IMR-90 (cell line): ENCODE measurements around the gene FNBP1L. TPM values are rescaled to one million over a fixed set of nuclear protein-coding genes. Genes with fewer than 3 reads are reported as not detected.

Experiments used
- ATAC-seq: fragments of 200-7000 bp; cut with Tn5 transposase; 2 replicates; pipeline ENCODE4 v1.9.1; 2020; ENCODE audit warnings: low read depth, mild to moderate bottlenecking, moderate library complexity
- BruUV-seq: library from RNA; stranded (reverse); fragments of 400-500 nt; replicated peaks from 2 replicates; lab custom pipeline; 2021; lab: Mats Ljungman, UMichigan
- CTCF ChIA-PET: fragments of 300-600 bp; formaldehyde crosslinking; extraction: SDS; loops from one replicate; lab custom pipeline; 2021; ENCODE audit warnings: antibody characterized with exemption; lab: Yijun Ruan, JAX
- POLR2A ChIA-PET: fragments of 300-600 bp; sonication (Branson Sonifier 250); formaldehyde crosslinking; loops from one replicate; lab custom pipeline; 2022; ENCODE audit warnings: antibody characterized with exemption; ENCODE audit not compliant: unreplicated experiment; lab: Charles Lee
- DNase-seq: peaks from one replicate; pipeline ENCODE4 v3.0.0; 2013
- H2AFZ ChIP-seq: replicated peaks from 2 replicates; pipeline ENCODE3; 2013; ENCODE audit warnings: low read length, mild to moderate bottlenecking; ENCODE audit not compliant: poor library complexity
- H2AK5ac ChIP-seq: 2 replicates; pipeline ENCODE4 v1.6.1; 2013; ENCODE audit warnings: low read depth, low read length, inconsistent platforms
- H2AK9ac ChIP-seq: replicated peaks from 2 replicates; pipeline ENCODE3; 2013; ENCODE audit warnings: mild to moderate bottlenecking, low read depth, low read length, moderate library complexity; ENCODE audit not compliant: poor library complexity
- H2BK120ac ChIP-seq: 2 replicates; pipeline ENCODE4 v1.6.1; 2013; ENCODE audit warnings: low read depth, low read length, inconsistent platforms
- H2BK15ac ChIP-seq: 3 replicates; pipeline ENCODE4 v1.6.1; 2013; ENCODE audit warnings: low read depth, low read length, inconsistent platforms
- H2BK20ac ChIP-seq: 2 replicates; pipeline ENCODE4 v1.6.1; 2013; ENCODE audit warnings: low read depth, mild to moderate bottlenecking, inconsistent platforms, low read length, moderate library complexity
- H2BK5ac ChIP-seq: 2 replicates; pipeline ENCODE4 v1.6.1; 2013; ENCODE audit warnings: mild to moderate bottlenecking, low read depth, low read length, inconsistent platforms; ENCODE audit not compliant: poor library complexity, severe bottlenecking
- H3K14ac ChIP-seq: replicated peaks from 2 replicates; pipeline ENCODE4 v1.6.1; 2013; ENCODE audit warnings: low read depth, low read length, inconsistent platforms
- H3K18ac ChIP-seq: 2 replicates; pipeline ENCODE4 v1.6.1; 2013; ENCODE audit warnings: low read depth, low read length, control low read depth
- H3K23ac ChIP-seq: 2 replicates; pipeline ENCODE4 v1.6.1; 2013; ENCODE audit warnings: low read depth, low read length, inconsistent platforms
- H3K27ac ChIP-seq: 2 replicates; pipeline ENCODE4 v1.5.1; 2013; ENCODE audit warnings: mild to moderate bottlenecking, control low read depth, low read length; ENCODE audit not compliant: insufficient read depth
- H3K27me3 ChIP-seq: 2 replicates; pipeline ENCODE4 v1.6.1; 2013; ENCODE audit warnings: low read length; ENCODE audit not compliant: control insufficient read depth, insufficient read depth
- H3K36me3 ChIP-seq: 2 replicates; pipeline ENCODE4 v1.6.1; 2013; ENCODE audit warnings: low read length, mixed read lengths; ENCODE audit not compliant: control insufficient read depth, insufficient read depth
- H3K4ac ChIP-seq: 2 replicates; pipeline ENCODE4 v1.6.1; 2013; ENCODE audit warnings: low read depth, low read length, inconsistent platforms
- H3K4me1 ChIP-seq: 2 replicates; pipeline ENCODE4 v1.6.1; 2013; ENCODE audit warnings: low read length, mixed read lengths; ENCODE audit not compliant: control insufficient read depth, insufficient read depth
- H3K4me2 ChIP-seq: 2 replicates; pipeline ENCODE4 v1.6.1; 2013; ENCODE audit warnings: low read depth, mild to moderate bottlenecking, control low read depth, low read length, moderate library complexity
- H3K4me3 ChIP-seq: 2 replicates; pipeline ENCODE4 v1.5.1; 2013; ENCODE audit warnings: low read depth, mild to moderate bottlenecking, control low read depth, low read length, moderate library complexity; ENCODE audit not compliant: insufficient read depth
- H3K56ac ChIP-seq: 2 replicates; pipeline ENCODE4 v1.6.1; 2013; ENCODE audit warnings: low read length, inconsistent platforms; ENCODE audit not compliant: insufficient read depth; ENCODE audit errors: extremely low read depth
- H3K79me1 ChIP-seq, 2 experiments: 2 replicates each; pipeline ENCODE4 v1.6.1; 2013; ENCODE audit warnings: low read length in 2 of 2, inconsistent platforms in 1 of 2, low read depth in 1 of 2
- H3K9ac ChIP-seq: 2 replicates; pipeline ENCODE4 v1.6.1; 2013; ENCODE audit warnings: low read depth, low read length, control low read depth
- H3K9me1 ChIP-seq: 2 replicates; pipeline ENCODE4 v1.6.1; 2013; ENCODE audit warnings: low read length, inconsistent platforms; ENCODE audit not compliant: insufficient read depth
- H3K9me3 ChIP-seq: 2 replicates; pipeline ENCODE4 v1.6.1; 2013; ENCODE audit warnings: low read length; ENCODE audit not compliant: control insufficient read depth, insufficient read depth
- H4K20me1 ChIP-seq: 2 replicates; pipeline ENCODE4 v1.6.1; 2013; ENCODE audit warnings: low read length, inconsistent platforms; ENCODE audit not compliant: insufficient read depth
- H4K5ac ChIP-seq: 2 replicates; pipeline ENCODE4 v1.6.1; 2013; ENCODE audit warnings: mild to moderate bottlenecking, low read depth, low read length, control low read depth
- H4K8ac ChIP-seq, 2 experiments: 2 replicates each; pipeline ENCODE4 v1.6.1; 2013; ENCODE audit warnings: low read depth in 2 of 2, low read length in 2 of 2, control low read depth in 1 of 2, inconsistent platforms in 1 of 2
- H4K91ac ChIP-seq: 2 replicates; pipeline ENCODE4 v1.6.1; 2013; ENCODE audit warnings: low read depth, low read length, inconsistent platforms; ENCODE audit not compliant: insufficient read depth
- MAFK ChIP-seq: IDR thresholded peaks from 2 replicates; pipeline ENCODE4 v1.6.1; 2012; ENCODE audit warnings: low read depth, low read length, improper control_type of control experiment
- MAZ ChIP-seq: IDR thresholded peaks from 2 replicates; pipeline ENCODE4 v1.6.1; 2012; ENCODE audit warnings: low read depth, mild to moderate bottlenecking, low read length, improper control_type of control experiment, moderate library complexity, borderline replicate concordance
- NFE2L2 ChIP-seq: fragments of 150-350 bp; IDR thresholded peaks from 2 replicates; pipeline ENCODE4 v1.6.1; 2016; ENCODE audit warnings: low read depth, mild to moderate bottlenecking, low read length
- RAD21 ChIP-seq: IDR thresholded peaks from 2 replicates; pipeline ENCODE4 v1.6.1; 2012; ENCODE audit warnings: low read length, improper control_type of control experiment
- SMC3 ChIP-seq: fragments of 150-350 bp; IDR thresholded peaks from 2 replicates; pipeline ENCODE4 v1.6.1; 2016; ENCODE audit warnings: low read depth, mild to moderate bottlenecking, antibody characterized with exemption, low read length, moderate library complexity
- WGBS, 2 experiments: methylation state at CpG; one replicate each; pipeline versions ENCODE4 v1.1.5 to v1.1.7; 2013; ENCODE audit warnings: missing lambda C conversion rate in 2 of 2; ENCODE audit not compliant: insufficient read length in 1 of 2; ENCODE audit errors: extremely low coverage in 2 of 2; 5-methylcytosine and 5-hydroxymethylcytosine counted together
- dilution Hi-C: fragments of 300-500 bp; cut with HindIII; formaldehyde crosslinking; loops from one replicate; pipeline ENCODE4 v1.14.3; 2018; ENCODE audit warnings: low sequenced_read_pairs; ENCODE audit not compliant: unreplicated experiment
- in situ Hi-C: fragments of 300-500 bp; cut with MboI; formaldehyde crosslinking; loops from 3 replicates; pipeline ENCODE4 v1.14.3; 2019; ENCODE audit warnings: low sequenced_read_pairs, inconsistent platforms, mixed read lengths
- intact Hi-C: fragments of 100-400 bp; cut with micrococcal nuclease; formaldehyde crosslinking; loops from 2 replicates; pipeline ENCODE4 v1.10.0; 2022
- polyA plus RNA-seq, 3 experiments: library from polyadenylated mRNA; depleted of rRNA; stranded (reverse); fragments of >200 nt; gene quantifications; 2 replicates each; pipeline ENCODE4 v1.2.3, GENCODE V29; 2012; ENCODE audit warnings: low replicate concordance in 1 of 3
- total RNA-seq: library from RNA; depleted of rRNA; stranded (reverse); fragments of >200 nt; gene quantifications from 2 replicates; pipeline ENCODE4 v1.2.3, GENCODE V29; 2012

Gene FNBP1L
- total and polyA plus RNA-seq, 2 of the 4 experiments (the other 2 are of a cell fraction), result 9.3 to 15.2 TPM

GRCh38 chr1:93532780-93533378, 85.0 kb downstream of the FNBP1L start:
- no peaks in the 10 kb centered on the region for H3K79me1 ChIP-seq
- no peak overlapping the region for H2AK5ac ChIP-seq
- no peak overlapping the region for H4K8ac ChIP-seq
- no peak overlapping the region for H3K27ac ChIP-seq
- H2BK5ac ChIP-seq, result no peak overlapping the region
- no peak overlapping the region for H2AFZ ChIP-seq
- WGBS, 2 experiments, result no CpG with 5 or more reads among the region's 3 CpGs
- no peaks in the 10 kb centered on the region for H3K9me1 ChIP-seq
- H3K4me3 ChIP-seq, result no peak overlapping the region
- no peak overlapping the region for H3K18ac ChIP-seq
- no TSS peak for BruUV-seq
- POLR2A ChIA-PET, result no interaction called here
- H3K4me1 ChIP-seq, result no peaks in the 10 kb centered on the region
- intact Hi-C loops, result no loop called here
- CTCF ChIA-PET, result no interaction called here
- no peak overlapping the region for H3K4ac ChIP-seq
- H3K56ac ChIP-seq, result no peak overlapping the region
- no peak overlapping the region for H2BK15ac ChIP-seq
- no peak for ATAC-seq
- H3K36me3 ChIP-seq, result peaks cover 2% of the 10 kb centered on the region; the same call in 1 of the 2 replicates
- no peak overlapping the region for H4K5ac ChIP-seq
- H3K23ac ChIP-seq, result no peak overlapping the region
- no peak overlapping the region for H2BK20ac ChIP-seq
- H3K14ac ChIP-seq, result no peak overlapping the region
- TF ChIP-seq RAD21 (no peak), MAFK (peak; percentile 41), SMC3 (no peak), MAZ (no peak), NFE2L2 (no peak)
- H4K91ac ChIP-seq, result no peak overlapping the region
- H4K20me1 ChIP-seq, result no peaks in the 10 kb centered on the region
- no peaks in the 10 kb centered on the region for H3K9me3 ChIP-seq
- no peaks in the 10 kb centered on the region for H3K27me3 ChIP-seq
- no peak overlapping the region for H3K9ac ChIP-seq
- dilution Hi-C loops, result no loop called here
- H3K4me2 ChIP-seq, result no peak overlapping the region
- in situ Hi-C loops, result no loop called here
- H2BK120ac ChIP-seq, result no peak overlapping the region
- DNase-seq, result no peak
- no peak overlapping the region for H2AK9ac ChIP-seq
